Measurements from ENCODE around the gene GPI.
A peak's percentile ranks its signal among the peaks of the same experiment; 100 is the strongest.

GPI gene

GRCh38 chr19:34341935-34342680 lies 22.9 kb upstream of the GPI start:
- DNase-seq = no peak

GRCh38 chr19:34343751-34344150 lies 21.2 kb upstream of the GPI start:
- no peak for DNase-seq

GRCh38 chr19:34345947-34346351 lies 19.0 kb upstream of the GPI start:
- DNase-seq = peak in 46 of 56 donors; percentile 6 to 84 (median 48)

DNA sequence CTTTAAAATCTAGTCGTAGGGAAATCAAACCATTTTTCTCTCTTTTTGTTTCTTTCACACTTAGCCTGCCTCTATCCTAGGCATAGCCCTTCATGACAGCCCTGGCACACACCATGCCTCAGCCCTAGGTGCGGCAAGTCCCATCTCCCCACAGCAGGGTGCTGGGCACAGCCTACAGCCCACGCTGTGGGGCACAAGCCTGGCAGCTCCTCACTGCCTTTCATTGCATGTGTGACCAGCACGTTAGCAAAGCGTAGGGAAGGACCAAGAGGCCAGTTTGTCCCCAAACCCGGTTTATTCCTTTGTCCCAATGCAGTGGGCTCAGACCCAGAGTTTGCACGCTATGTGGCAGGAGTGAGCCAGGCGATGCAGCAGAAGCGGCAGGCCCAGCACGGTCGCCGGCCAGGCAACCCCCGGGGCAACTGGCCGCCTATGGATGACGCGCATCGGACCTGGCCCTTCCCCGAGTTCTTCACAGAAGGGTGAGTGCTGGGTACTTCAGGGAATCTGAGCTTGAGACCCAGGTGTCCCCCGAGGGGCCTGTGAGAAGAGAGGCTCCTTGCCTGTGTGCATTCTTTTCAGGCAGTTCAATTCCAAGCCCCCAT lies 17.3 kb upstream of the GPI start:
- no peak for DNase-seq

GRCh38 chr19:34348899-34349487 lies 16.0 kb upstream of the GPI start:
- no peak for DNase-seq

DNA sequence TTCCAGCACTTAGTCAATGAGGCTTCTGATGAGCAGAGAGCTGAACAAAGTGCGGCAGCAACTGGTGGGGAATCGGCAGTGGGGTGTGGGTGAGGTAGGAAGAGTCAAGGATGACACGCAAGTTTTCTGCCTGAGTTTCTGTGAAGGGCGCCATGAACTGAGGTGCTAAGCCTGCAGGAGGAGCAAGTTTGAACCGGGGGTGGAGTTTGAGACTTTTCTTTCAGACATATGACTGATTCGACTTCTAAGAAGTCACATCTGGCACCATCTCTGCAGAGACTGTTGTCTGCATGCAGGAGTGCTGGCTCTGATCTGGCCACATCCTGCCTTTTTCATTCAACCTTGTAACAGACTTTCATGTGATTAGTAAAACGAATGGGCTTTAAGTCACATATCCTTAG lies 14.8 kb upstream of the GPI start:
- no peak for DNase-seq

DNA sequence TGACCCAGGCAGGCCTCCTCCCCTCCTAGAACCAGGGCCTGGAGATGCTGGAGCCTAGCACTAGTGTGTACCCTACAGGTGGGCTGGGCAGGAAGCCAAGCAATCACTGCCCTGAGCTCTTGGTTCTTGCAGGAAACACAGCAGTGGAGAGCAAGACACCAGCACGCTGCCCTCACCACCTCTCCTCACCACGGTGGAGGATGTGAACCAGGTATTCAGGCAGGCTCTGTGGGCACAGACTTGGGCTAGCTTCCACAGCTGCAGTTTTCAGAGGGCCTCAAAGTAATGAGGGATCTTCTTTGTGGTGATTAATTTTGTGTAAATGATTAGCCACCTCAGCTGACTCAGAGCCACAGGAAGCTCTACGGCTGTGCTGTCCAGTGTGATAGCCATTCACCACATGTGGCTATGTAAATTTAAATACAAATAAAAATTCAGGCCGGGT lies 13.6 kb upstream of the GPI start:
- no peak for DNase-seq

DNA sequence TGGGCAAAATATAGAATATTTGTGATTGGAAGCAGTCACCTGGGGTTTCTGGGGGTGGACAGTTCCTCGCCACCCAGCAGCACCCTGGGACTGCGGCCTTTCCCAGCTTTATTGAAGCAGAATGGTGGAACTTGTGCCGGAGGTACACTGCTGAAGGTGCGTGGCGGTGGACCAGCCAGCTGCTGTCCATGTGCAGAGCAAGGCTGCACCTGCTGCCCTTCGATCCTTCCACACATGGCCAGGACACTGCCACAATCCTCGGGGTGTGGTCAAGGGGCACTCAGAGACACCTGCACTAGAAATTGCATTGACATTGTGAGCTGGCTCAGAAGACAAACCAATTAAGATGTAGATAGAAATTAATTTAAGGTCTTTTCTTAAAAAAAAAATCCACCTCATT lies 11.4 kb upstream of the GPI start:
- DNase-seq = no peak

GRCh38 chr19:34355201-34355600 lies 9.8 kb upstream of the GPI start:
- no peak for DNase-seq

DNA sequence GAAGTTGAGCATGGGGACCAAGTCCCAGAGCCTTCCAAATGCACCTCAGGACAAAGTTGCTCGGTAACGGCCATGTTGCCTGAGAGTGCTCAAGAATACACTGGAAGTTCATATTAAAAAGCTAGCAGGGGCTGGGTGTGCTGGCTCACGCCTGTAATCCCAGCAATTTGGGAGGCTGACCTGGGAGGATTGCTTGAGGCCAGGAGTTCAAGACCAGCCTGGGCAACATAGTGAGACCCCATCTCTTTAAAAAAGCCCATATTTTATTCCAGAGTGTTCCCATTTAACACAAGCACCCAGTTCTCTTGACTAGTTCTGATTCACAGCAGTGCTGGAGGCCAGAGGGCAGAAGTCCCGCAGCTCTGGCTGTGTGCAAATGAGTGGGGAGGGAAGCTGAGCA lies 8.1 kb upstream of the GPI start:
- no peak for DNase-seq

DNA sequence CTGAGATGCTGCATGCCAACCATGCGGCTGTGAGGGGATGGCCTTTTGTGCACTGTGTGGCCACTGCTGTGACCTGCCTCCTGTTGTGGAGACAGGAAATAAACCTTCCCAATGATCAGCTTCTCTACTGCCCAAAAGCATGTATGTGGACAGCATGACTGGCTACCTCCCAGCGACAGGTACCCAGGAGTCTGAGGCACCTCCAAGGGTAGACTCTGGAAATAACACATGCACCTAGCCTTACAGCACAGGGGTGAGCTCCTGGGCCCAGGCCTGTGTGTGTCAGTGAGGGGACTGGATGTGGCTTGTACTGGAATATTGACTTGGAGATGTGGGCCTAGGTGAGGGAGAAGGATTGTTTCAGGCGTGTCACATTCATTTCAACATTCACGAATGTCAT lies 7.6 kb upstream of the GPI start:
- DNase-seq = no peak

DNA sequence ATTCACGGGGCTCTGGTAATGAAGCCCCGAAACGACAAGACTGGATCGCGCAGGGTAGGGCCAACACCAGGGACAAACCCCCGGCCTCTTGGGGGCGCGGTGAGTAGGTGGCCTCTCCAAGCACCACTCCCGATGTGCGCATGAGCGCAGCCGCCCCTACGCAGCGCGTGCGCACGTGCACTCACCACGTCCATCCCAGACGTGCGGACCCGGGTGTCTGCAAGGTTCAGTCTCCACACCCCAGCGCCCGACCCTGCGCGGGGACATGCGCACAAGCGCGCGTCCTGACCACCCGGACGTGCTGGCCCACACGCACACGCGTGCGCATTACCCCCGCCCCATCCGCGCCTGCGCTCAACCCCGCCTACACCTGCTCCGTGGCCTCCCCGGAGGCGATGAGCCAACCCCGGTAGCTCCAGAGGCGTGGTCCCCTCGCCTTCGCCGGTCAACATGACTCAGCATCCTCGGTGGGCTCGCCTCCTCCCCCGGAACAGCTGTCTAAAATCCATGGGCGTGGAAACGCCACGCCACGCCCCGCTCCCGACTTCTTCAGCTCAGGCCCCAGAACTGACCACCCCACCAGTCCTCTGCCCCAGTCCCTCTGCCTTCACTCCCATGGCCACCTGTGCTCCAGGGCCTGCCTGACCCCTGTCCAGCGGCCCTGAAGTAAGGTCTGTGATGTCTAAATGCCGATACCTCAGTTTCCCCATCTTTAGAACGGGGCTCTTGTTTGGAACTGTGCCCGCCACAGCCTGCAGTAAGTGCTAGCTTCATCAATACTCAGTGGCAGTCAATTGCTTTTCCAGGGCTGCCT lies 5.6 kb upstream of the GPI start:
- peak; percentile 54 to 98 (median 86) for DNase-seq

DNA sequence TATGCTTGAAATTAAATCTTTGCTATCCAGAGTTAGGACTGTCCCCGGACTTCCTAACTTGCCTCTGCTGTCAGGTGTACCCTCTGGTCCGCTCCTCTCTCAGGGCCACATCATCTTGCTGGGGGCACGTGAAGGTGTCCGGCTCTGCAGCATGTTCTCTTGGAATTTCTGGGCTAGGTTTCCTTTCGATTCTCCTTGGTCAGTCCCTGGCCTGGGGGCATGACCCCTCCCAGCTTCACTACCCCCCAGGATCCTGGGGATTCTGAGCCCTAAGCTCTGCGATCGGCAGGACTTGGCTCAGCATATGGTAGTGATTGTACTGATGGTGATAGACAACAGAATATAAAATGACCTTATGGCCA lies 5.1 kb upstream of the GPI start:
- DNase-seq = no peak

DNA sequence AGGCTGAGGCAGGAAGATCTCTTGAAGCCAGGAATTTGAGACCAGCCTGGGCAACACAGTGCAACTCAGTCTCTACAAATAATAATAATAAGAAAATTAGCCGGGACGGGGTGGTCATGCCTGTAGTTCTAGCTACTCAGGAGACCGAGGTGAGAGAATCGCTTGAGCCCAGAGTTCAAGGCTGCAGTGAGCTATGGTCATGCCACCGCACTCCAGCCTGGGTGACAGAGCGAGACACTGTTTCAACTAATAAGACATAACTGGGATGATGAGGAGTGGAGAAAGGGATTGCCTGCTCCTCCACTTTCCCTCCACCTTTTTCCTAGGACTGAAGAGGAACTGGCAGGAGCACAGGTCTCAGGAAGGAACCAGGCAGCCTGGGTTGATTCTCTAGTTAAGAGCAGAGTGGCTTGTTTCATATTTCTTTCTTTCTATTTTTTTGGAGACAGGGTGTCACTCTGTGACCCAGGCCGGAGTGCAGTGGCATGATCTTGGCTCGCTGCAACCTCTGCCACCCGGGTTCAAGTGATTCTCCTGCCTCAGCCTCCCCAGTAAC lies 4.6 kb upstream of the GPI start:
- DNase-seq = no peak

- no peak for DNase-seq
Observed at GRCh38 chr19:34362679-34363069, 2.3 kb upstream of the GPI start.

DNA sequence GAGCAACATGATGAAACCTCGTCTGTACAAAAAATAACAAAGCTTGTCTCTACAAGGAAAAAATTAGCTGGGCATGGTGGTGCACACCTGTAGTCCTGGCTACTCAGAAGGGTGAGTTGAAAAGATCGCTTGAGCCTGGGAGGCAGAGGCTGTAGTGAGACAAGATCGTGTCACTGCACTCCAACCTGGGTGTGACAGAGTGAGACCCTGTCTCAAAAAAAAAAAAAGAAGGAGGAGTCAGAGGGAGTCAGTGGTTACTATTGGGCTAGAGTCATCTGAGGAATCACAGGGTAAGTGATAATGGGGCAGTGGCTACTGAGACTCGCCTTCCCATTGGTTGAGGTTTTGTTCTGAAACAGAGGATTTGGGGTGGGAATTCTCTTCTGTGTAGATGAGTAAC lies 1.9 kb upstream of the GPI start:
- no peak for DNase-seq

GRCh38 chr19:34363930-34364329 lies 1.1 kb upstream of the GPI start:
- DNase-seq = no peak

- DNase-seq = peak in 1 of 56 donors; percentile 29
Observed at GRCh38 chr19:34364462-34364829, 550 bp upstream of the GPI start.

DNA sequence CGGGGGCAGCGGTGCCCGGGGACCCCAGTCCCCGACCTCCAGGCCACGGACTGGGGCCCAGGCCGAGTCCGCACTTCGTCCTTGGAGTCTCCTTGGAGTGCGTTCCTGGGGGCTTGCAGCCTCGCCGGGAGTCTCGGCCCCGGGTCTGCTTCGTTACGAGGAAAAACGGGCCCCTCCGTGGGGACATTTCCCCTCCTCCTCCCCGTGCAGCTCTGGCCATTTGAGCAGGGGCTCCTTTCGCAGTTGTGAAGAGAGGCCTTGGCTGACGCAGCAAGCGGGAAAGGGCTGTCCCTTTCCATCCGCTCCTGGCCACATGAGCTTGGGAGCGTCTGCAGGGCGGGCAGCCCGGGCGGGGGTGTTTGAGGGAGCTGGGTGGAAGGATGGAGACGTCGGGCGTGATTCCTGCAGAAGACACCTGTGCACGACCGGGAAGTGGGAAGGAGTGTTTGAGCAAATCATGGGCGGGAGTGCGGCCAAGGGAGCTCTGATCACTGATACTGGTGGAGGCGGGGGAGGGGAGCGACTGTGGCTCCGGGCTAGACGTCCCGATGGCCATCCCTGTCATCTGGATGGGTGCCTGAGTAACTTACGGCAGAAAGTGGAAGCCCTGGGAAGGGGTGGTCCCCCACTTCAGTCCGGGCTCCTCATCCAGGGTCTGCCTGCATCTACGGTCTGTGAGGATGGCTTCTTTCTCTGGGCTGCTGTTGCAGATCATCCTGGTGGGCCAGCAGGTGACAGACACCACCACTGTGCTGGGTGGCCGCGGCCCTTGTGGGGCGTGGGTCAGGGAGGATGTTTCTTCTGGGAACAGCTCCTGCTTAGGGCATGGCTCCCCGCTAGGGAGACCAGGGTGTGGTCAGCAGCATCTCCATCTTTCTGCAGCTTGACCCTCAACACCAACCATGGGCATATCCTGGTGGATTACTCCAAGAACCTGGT lies 736 bp downstream of the GPI start:
- peak in 35 of 56 donors; percentile 7 to 66 (median 26) for DNase-seq

DNA sequence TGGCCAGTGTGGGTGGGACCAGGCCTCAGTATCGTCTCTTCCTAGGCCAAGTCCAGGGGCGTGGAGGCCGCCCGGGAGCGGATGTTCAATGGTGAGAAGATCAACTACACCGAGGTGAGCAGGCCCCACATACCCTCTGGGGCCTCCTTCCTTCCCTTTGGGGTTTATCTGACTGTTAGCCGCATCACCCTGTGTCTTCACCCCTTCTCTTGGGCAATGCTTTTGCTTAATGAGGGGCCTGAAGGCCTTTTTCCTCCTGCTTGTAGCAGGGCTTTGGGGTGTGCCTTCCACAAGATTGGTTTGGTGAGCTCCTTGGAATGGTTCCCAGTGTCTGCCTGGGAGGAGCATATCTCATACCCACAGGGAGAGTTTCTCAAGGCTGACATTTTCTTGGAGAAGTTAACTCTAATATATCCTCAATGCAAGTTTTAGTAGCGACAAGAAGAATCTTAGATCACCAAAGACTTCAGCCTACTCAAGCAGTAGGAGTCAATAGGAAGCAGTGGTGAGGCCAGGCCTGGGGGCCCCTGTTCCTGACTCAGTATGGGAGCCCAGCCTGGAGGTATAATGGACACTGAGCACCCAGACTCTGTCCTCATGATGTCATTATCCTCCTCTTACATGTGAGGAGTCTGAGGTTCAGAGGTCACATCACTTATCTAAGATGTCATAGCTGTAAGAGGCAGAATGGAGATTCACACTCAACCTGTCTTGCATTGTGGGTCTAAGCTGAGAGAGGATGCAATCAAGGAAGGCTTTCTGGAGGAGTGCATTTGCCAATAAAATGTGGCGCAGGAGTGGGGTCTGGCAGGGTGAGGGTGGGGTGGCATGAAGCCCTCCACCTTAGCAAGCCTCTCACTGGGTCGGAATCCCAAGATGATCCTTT lies 2.0 kb downstream of the GPI start:
- no peak for DNase-seq
